Keratinocyte (primary cell): ENCODE results near the gene MT4. TPM values are rescaled to one million over a fixed set of nuclear protein-coding genes. Genes with fewer than 3 reads are reported as not detected.

Experiments used
- DNase-seq: peaks from one replicate; pipeline ENCODE4 v3.0.0-alpha.2; 2011; ENCODE audit warnings: low read depth, missing footprints, low spot score
- FAIRE-seq: peaks from 2 replicates; lab custom pipeline; 2011; peaks lifted over from hg19 to GRCh38; lab: Jason Lieb, UNC
- H2AFZ ChIP-seq: 2 replicates; pipeline ENCODE4 v1.6.0; 2012; ENCODE audit warnings: low read length, control low read depth, inconsistent platforms; ENCODE audit not compliant: control insufficient read depth
- H3K27ac ChIP-seq: 2 replicates; pipeline ENCODE4 v1.5.1; 2011; ENCODE audit warnings: low read length; ENCODE audit not compliant: control insufficient read depth, insufficient read depth
- H3K27me3 ChIP-seq: 3 replicates; pipeline ENCODE4 v1.6.0; 2011; ENCODE audit warnings: low read length; ENCODE audit not compliant: control insufficient read depth, insufficient read depth; ENCODE audit errors: extremely low read depth
- H3K36me3 ChIP-seq, 2 experiments: 2 replicates in 1 of 2; 3 replicates in 1 of 2; pipeline ENCODE4 v1.5.1; 2011; ENCODE audit warnings: low read length in 2 of 2, mild to moderate bottlenecking in 1 of 2; ENCODE audit not compliant: control insufficient read depth in 2 of 2, insufficient read depth in 2 of 2; ENCODE audit errors: extremely low read depth in 1 of 2
- H3K4me1 ChIP-seq: 3 replicates; pipeline ENCODE4 v1.5.1; 2011; ENCODE audit warnings: low read length; ENCODE audit not compliant: control insufficient read depth, insufficient read depth; ENCODE audit errors: extremely low read depth
- H3K4me2 ChIP-seq: 3 replicates; pipeline ENCODE4 v1.6.0; 2011; ENCODE audit warnings: low read depth, low read length; ENCODE audit not compliant: control insufficient read depth, insufficient read depth; ENCODE audit errors: extremely low read depth
- H3K4me3 ChIP-seq, 3 experiments: fragments of 200-600 bp in 1 of 3; sonication (generic) in 1 of 3; 2 replicates in 2 of 3; 3 replicates in 1 of 3; pipeline ENCODE4 v1.5.1; 2011 to 2016; ENCODE audit warnings: low read length in 3 of 3, mild to moderate bottlenecking in 3 of 3, control low read depth in 2 of 3, inconsistent platforms in 1 of 3, low read depth in 1 of 3, mixed read lengths in 1 of 3, mixed run types in 1 of 3, moderate library complexity in 1 of 3; ENCODE audit not compliant: control insufficient read depth in 2 of 3, insufficient read depth in 2 of 3; ENCODE audit errors: extremely low read depth in 1 of 3
- H3K79me2 ChIP-seq: 2 replicates; pipeline ENCODE4 v1.6.0; 2012; ENCODE audit warnings: low read length; ENCODE audit not compliant: control insufficient read depth, insufficient read depth
- H3K9ac ChIP-seq: 3 replicates; pipeline ENCODE4 v1.6.0; 2011; ENCODE audit warnings: low read length; ENCODE audit not compliant: control insufficient read depth, insufficient read depth; ENCODE audit errors: extremely low read depth
- H3K9me1 ChIP-seq: 3 replicates; pipeline ENCODE4 v1.6.0; 2011; ENCODE audit warnings: low read length; ENCODE audit not compliant: control insufficient read depth, insufficient read depth; ENCODE audit errors: extremely low read depth
- H3K9me3 ChIP-seq: 2 replicates; pipeline ENCODE4 v1.5.1; 2012; ENCODE audit warnings: low read depth, low read length; ENCODE audit not compliant: control insufficient read depth
- H4K20me1 ChIP-seq: 3 replicates; pipeline ENCODE4 v1.6.0; 2011; ENCODE audit warnings: low read length; ENCODE audit not compliant: control insufficient read depth, insufficient read depth; ENCODE audit errors: extremely low read depth
- EZH2 ChIP-seq: IDR thresholded peaks from one replicate; pipeline ENCODE4 v1.6.1; 2012; ENCODE audit warnings: inconsistent platforms, mild to moderate bottlenecking, low read length, moderate library complexity
- dilution Hi-C: fragments of 300-500 bp; cut with MboI; formaldehyde crosslinking; loops from one replicate; pipeline ENCODE4 v1.7.0; 2020; ENCODE audit warnings: low sequenced_read_pairs; ENCODE audit not compliant: extremely low pct_ligation_motif_present
- polyA plus RNA-seq, 5 experiments: library from polyadenylated mRNA; depleted of rRNA in 3 of 5; stranded (reverse) in 3 of 5; stranded (forward) in 1 of 5; unstranded in 1 of 5; fragments of >200 nt; gene quantifications; 1 replicate in 1 of 5; 2 replicates in 3 of 5; 3 replicates in 1 of 5; pipeline versions ENCODE4 v1.2.1 to v1.2.3, GENCODE V29; 2011 to 2012; ENCODE audit warnings: missing spikeins in 2 of 5, low read depth in 1 of 5, low replicate concordance in 1 of 5
- TF ChIP-seq, protein P1 (sequence below), 3 experiments: IDR thresholded peaks in 1 of 3; conservative IDR thresholded peaks in 1 of 3; optimal IDR thresholded peaks in 1 of 3; 2 replicates in 2 of 3; 3 replicates in 1 of 3; pipeline versions ENCODE3 to v1.5.1; 2011; ENCODE audit warnings: low read length in 3 of 3, mild to moderate bottlenecking in 3 of 3, moderate library complexity in 2 of 3, control low read depth in 1 of 3, inconsistent platforms in 1 of 3; ENCODE audit not compliant: insufficient read depth in 2 of 3; ENCODE audit errors: extremely low read depth in 1 of 3

The MT4 gene
- polyA plus RNA-seq, 1 donor (not counting 4 experiments of a cell fraction or from before 2014, with no cell fraction given) = 0.77 TPM

- H3K4me1 ChIP-seq = peaks cover 4% of the 10 kb centered on the region
- dilution Hi-C loops = no loop called here
- H3K79me2 ChIP-seq = no peaks in the 10 kb centered on the region
- no peak overlapping the region for H3K4me2 ChIP-seq
- no peak overlapping the region for H3K9ac ChIP-seq
- no peak overlapping the region for H2AFZ ChIP-seq
- H4K20me1 ChIP-seq = no peaks in the 10 kb centered on the region
- H3K9me3 ChIP-seq = no peaks in the 10 kb centered on the region
- H3K9me1 ChIP-seq = no peaks in the 10 kb centered on the region
- FAIRE-seq (no peak), DNase-seq (no peak)
- no peak overlapping the region for H3K4me3 ChIP-seq
- peaks cover 18% of the 10 kb centered on the region for H3K27me3 ChIP-seq
- H3K36me3 ChIP-seq = no peaks in the 10 kb centered on the region
- TF ChIP-seq EZH2 = no peak
- TF ChIP-seq, protein P1, sequence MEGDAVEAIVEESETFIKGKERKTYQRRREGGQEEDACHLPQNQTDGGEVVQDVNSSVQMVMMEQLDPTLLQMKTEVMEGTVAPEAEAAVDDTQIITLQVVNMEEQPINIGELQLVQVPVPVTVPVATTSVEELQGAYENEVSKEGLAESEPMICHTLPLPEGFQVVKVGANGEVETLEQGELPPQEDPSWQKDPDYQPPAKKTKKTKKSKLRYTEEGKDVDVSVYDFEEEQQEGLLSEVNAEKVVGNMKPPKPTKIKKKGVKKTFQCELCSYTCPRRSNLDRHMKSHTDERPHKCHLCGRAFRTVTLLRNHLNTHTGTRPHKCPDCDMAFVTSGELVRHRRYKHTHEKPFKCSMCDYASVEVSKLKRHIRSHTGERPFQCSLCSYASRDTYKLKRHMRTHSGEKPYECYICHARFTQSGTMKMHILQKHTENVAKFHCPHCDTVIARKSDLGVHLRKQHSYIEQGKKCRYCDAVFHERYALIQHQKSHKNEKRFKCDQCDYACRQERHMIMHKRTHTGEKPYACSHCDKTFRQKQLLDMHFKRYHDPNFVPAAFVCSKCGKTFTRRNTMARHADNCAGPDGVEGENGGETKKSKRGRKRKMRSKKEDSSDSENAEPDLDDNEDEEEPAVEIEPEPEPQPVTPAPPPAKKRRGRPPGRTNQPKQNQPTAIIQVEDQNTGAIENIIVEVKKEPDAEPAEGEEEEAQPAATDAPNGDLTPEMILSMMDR (optimal IDR thresholded peaks at IDR 0.05 in 1 of 3, IDR thresholded peaks at IDR 0.05 in 1 of 3, conservative IDR thresholded peaks at IDR 0.05 in 1 of 3; ENCODE audit: extremely low read depth in 1 of 3, insufficient read depth in 2 of 3, low read length in 3 of 3) = no peak
- no peak overlapping the region for H3K27ac ChIP-seq
These were observed 29.4 kb downstream of the MT4 start for GRCh38 chr16:56594292-56594619.

GRCh38 chr16:56600398-56600999 lies 35.6 kb downstream of the MT4 start:
- peaks cover 7% of the 10 kb centered on the region for H3K4me1 ChIP-seq
- no peak overlapping the region for H3K4me2 ChIP-seq
- no peak overlapping the region for H3K27ac ChIP-seq
- H3K4me3 ChIP-seq = no peak overlapping the region
- no peak for DNase-seq
- no peaks in the 10 kb centered on the region for H3K27me3 ChIP-seq
- no peaks in the 10 kb centered on the region for H3K79me2 ChIP-seq
- TF ChIP-seq, protein P1 (optimal IDR thresholded peaks at IDR 0.05 in 1 of 3, IDR thresholded peaks at IDR 0.05 in 1 of 3, conservative IDR thresholded peaks at IDR 0.05 in 1 of 3; ENCODE audit: extremely low read depth in 1 of 3, insufficient read depth in 2 of 3, low read length in 3 of 3) = peak; percentile 65 to 84 (median 76)
- TF ChIP-seq EZH2 = no peak
- H3K9me3 ChIP-seq = no peaks in the 10 kb centered on the region
- H3K9me1 ChIP-seq = no peaks in the 10 kb centered on the region
- H4K20me1 ChIP-seq = no peaks in the 10 kb centered on the region
- no peak overlapping the region for H3K9ac ChIP-seq
- no peaks in the 10 kb centered on the region for H3K36me3 ChIP-seq
- dilution Hi-C loops = no loop called here
- H2AFZ ChIP-seq = no peak overlapping the region
- peak; percentile 91 for FAIRE-seq
